HG03064 (cell line): ENCODE measurements around the gene CACNA1G.

Experiments
- ATAC-seq: cut with Tn5 transposase; IDR thresholded peaks from one replicate; pipeline ENCODE4 v1.9.1; 2021; ENCODE audit warnings: low read depth; ENCODE audit not compliant: unreplicated experiment

Gene CACNA1G

DNA sequence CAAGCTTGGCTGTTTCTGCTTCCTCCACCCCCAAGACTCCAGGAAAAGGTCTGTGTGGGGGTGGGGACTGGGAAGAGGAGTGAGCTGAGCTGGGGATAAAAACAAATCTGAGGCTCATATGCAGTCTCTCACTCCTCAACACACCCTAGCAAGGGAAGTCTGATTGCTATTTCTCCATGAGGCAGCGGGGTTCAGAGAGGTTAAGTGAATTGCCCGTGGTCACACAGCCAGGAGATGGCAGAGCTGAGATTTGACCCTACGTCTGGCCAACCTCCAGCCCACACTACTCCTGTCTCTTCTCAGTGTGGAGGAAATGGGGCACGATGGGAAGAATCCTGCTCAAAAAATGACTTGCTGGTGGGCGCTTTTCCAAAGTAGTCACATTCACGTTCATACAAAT, 69.4 kb downstream of the CACNA1G start:
- ATAC-seq, result no peak

DNA sequence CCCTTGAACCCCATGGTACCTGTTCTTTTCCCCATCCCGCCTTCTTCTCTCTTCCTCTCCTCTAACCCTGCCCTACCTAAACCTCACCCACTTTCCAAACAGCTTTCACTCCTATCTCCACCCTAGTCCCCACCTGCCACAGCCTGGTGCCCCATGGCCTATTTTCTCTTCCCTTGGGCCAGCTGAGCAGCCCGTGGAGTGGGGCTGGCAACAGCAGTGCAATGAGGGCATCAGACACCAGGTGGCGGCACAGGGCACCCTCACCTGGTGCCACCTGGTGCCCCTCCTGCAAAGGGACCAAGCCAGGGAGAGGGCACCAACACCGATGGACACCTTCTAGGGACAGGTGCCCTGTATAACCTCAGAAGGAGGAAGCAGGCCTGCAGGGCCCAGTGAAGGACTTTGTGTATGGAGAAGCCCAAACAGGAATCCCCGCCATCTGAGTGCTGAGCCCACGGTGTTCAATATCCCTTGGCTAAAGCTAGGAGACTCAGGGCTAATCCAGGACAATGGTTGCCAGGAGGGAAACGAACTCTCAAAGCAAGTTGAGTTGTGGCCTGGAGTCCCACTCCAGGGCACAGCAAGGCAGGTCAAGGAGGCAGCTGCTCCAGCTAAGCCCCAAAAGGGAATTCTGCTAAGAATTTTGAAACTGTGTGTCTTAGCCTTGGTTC, 70.1 kb downstream of the CACNA1G start:
- ATAC-seq, result no peak

DNA sequence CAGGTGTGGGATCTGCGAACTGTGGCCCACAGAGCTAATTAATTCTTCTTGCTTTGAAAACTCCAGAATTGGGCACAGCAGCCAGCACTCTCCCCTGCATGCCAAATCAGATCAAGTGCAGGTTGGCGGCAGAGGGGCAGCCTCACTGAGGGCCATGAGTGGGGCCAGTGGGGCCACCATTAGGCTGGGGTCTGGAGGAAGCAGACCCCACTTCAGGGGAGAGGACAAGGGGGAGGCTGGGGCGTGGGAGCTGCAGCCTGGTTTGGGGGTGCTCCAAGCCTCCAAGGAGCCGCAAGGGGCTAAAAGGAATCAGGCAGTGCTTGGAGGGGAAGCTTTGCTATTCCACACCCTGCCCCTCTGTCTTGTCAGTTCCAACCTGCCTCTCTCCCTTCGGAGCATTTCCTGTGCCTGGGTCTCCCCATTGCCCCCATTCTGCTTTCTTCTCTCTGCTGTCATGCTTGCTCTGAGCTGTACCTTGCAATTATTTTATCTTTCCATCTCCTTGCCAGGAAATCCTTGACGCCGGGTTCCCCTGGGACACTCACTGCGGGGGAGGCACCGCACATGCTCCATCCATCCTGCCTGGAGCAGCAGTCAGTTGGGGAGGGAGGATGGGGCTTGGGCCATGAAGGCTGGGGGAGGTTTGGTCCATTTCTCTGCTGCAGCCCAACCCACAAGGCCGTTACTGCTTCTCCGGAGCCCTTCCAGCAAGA, 70.8 kb downstream of the CACNA1G start:
- no peak for ATAC-seq

DNA sequence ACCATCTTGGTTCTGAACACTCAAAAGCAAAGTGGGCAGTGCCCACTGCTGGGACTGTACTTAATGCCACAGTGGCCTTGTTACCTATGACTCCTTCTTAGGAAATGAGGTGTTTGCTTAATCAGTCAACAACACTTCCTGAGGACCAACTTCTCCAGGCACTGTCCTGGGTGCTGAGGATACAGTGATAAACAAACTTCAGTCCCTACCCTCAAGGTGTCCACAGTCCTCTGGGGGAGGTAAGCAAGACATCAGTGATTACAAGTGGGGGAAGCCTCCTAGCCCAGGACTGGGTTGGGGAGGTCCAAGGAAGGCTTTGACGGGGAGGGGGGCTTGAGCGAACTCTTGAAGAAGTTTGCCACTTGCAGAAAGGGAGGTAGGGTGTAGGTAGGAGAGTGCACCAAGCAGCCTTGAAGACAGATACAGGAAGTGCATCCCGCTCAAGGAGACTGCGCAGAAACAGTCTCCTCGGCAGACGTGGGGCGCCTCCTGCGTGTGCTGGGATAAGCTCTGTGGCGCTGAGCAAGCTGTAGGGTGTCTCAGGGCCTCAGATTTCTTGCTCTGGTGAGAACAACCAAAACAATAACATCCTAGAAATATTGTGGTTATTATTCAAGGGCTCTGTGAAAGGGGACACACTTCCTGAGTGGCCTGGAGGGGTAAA, 71.5 kb downstream of the CACNA1G start:
- ATAC-seq, result no peak

DNA sequence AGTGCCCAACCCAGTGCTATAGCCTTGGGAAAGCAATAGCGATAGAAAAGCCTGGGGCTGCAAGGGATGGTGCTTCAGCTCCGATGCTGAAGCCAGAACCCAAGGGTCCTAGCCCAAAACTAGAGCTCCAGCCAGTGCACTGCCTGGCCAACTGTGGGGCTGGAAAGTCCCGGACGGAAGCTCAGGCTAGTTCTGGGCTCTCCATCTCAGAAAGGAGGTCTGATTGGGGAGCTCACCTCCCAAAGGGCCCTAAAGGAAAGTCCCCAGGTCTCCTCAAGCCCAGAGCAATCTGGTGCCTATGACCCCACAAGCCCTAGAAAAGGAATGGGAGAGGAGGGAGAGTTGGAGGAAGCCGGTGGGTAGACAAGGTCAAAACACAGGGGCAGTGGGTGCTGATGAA, 72.1 kb downstream of the CACNA1G start:
- ATAC-seq, result no peak

DNA sequence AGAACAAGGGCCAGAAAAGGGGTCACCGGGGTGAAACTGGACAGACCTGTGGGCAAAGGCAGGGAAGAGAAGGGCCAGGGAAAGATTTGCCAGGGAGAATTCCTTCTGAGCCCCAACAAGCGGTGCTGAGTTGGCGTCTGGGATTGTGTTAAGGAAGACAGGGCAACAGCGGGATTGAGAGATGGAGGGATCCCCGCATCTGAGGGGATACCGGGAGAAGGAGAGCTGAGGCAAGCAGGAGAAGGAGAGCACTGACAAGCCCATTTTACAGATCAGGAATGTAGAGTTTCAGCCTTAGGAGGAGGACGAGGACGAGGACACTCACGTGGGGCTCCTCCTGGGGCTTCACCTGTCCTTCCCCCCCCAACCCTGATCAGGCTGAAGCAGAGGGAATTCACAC, 73.2 kb downstream of the CACNA1G start:
- ATAC-seq, result no peak

DNA sequence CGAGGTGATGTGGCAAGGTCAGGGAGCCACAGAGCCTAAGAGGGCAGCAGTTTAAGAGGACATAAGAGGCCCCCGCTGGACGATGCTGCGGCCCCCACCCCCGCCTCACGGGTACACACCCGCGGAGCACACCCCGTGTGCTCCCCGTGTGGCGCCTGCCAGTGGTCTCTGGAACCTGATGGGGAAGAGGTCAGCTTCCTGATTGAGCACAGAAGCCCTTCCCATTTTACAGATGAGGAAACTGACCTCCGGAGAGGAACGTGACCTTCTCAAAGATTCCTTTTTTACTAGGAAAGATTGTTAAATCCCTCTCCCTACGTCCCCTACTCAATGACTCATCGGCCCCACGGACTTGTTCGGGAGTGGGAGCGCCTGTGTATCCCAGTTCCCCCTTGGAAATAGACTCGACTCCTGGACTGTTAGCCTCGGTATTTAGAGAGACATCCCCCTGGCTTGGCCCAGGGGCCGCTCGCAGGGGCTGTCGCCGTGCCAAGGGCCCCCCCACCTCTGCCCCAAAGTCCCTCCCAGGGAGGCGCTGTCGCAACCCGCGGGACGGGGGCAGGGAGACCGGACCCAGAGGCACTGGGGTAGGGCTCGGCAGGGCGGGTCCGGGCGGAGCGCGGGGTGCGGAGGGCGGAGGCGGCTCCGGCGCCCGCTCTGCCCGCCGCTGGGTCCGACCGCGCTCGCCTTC, 73.9 kb downstream of the CACNA1G start, which contains the start of gene ABCC3:
TSS of gene ABCC3 (plus strand) at position 658 of the 691 bp plus-strand sequence. CDS start 56 bp downstream, outside the sequence.
- ATAC-seq, result no peak

DNA sequence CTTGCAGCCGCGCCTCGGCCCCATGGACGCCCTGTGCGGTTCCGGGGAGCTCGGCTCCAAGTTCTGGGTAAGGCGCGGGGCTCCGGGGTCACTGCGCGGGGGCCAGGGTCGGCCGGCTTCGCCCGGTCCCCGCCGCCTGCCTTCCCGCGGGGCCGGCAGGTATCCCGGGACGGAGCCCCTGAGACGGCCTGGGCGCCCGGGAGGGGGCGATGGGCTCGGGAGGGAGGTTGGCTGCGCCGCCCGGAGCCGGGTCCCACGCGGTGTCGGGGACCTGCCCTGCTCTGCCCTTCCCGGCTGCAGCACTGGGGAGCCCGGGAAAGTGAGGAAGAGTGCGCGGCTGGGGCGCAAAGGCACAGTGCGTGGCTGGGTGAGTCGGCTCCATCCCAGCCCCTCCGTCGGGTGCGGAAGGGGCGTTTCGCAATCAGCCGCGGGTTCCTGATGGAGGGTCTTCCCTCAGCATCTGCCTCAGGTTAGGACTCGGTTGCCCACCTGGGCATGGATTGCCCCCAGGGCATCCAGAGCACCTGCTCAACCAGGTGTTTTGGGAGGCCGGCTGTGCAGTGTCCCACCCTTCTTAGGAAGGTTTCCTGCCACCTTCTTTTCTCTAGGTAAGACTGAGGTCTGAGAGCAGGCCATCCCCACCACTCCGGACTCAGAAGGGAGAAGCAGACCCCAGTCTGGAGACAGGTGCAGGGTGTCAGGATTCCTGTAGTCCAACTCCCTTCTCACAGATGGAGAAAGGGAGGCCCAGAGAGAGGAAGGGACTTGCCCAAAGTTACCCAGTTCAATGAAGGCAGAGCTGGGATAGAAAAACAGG, 74.6 kb downstream of the CACNA1G start:
- no peak for ATAC-seq

DNA sequence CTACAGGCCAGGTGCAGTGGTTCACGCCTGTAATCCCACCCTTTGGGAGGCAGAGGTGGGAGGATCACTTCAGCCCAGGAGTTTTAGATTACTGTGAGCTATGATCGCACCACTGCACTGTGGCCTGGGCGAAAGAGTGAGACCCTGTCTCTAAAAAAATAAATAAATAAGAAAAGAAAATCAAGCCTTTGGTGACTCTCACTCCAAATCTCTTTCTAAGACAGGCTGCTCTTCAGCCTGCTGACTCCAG, 75.1 kb downstream of the CACNA1G start:
- ATAC-seq, result no peak

DNA sequence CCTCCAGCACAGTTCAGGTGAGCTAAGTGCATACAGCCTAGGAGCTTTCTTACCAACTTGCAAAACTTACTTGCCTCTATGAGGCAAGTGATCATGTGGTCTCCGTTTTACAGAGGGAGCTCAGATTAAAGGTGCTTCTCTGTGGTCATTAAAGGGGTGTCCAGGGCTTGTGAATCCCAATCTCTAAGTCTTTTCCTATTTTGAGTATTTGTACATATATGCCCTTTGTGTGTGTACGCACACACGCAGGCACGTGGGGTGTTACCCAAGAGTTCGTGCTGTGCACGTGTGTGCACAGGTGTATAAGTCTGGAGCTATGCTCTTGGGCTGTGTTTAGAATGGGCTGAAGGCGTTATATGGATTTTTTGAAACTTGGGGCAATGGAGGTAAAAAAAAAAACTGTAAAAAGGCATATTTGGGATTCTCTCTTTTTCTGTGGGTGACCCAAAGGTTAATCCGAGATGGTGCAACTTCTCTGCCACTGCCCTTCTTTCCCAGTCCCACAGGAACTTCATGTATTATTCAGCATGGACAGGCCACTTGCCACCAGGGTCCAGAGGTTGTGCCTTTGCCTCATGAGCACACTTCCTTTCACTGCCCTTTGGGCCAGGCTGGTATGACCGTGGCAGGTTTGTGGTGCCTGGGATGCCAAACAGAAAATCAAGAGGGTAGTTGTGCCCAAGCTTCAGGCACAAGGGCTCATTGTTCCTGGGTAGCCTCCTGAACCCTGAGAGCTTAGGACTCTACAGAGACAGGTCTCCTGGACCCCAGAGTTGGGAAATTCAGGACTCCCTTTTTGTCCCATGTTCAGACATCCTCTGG, 75.7 kb downstream of the CACNA1G start:
- no peak for ATAC-seq

DNA sequence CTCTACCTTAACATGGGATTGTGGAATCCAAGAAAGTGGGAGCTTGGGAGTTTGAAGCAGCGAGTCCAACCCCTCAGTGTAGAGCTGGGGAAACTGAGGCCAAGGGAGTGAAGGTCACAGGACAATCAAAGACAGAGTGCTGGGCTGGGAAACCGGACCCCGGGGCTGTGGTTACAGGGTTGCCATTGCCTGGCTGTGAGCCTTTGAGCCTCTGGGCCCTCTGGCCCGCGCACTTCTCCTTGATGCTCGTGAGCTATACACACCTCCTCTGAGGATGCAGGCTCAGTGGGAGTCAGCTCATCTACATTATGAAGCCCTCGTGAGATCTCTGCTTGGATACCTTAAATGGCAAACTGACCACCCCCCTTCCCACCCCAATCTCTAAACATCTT, 76.3 kb downstream of the CACNA1G start:
- no peak for ATAC-seq

DNA sequence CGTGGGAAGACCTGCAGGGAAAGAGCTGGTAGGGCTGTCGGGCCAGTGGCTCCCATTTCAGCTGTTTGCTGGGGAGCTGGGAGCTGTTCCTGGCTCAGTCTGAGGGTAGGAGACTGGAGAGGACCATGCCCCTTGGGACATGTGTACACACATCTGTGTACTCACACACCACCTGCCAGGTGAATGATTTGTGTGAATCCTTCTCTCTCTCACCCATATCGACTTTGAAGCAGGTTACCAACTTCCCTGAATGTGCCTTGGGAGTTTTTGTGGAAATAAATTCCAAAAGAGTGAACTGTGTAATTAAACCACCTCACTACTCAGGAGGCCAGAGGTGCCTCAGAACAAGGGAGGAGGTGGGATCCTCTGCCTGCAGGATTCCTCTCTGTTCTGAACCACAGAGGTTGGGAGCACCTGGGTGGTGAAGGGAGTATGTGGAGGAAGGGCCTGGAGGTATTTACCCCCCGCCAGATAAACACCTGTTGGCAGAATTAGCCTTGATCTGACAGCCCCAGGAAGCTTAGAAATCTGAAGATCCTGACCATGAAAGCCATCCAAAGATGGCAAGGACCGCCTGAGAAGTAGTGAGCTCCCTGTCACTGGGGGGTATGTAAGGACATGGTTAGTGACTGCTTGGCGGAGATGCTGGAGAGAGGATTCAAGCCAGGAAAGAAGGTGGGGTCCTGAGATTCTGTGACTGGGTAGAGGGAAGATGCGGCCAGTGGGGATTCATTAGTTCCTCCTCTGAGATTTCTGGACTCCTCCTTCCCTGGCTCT, 77.5 kb downstream of the CACNA1G start:
- no peak for ATAC-seq

DNA sequence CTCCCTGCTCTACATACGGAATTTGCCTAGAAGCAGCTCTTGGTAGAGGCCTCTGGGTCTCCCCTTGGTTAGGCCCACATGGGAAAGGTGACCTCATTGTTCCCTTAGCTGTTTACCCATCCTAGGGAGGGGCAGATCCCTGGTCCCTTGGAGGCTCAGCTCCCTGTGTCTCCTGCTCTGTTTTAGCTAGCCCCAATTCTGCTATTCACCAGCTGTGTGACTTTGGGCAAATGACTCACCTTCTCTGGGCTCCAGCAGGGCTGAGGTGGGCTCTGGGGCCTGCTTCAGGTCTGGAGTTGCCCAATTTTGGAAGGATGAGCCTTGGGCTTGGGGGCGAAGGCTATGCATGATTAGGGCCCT, 78.1 kb downstream of the CACNA1G start:
- no peak for ATAC-seq

DNA sequence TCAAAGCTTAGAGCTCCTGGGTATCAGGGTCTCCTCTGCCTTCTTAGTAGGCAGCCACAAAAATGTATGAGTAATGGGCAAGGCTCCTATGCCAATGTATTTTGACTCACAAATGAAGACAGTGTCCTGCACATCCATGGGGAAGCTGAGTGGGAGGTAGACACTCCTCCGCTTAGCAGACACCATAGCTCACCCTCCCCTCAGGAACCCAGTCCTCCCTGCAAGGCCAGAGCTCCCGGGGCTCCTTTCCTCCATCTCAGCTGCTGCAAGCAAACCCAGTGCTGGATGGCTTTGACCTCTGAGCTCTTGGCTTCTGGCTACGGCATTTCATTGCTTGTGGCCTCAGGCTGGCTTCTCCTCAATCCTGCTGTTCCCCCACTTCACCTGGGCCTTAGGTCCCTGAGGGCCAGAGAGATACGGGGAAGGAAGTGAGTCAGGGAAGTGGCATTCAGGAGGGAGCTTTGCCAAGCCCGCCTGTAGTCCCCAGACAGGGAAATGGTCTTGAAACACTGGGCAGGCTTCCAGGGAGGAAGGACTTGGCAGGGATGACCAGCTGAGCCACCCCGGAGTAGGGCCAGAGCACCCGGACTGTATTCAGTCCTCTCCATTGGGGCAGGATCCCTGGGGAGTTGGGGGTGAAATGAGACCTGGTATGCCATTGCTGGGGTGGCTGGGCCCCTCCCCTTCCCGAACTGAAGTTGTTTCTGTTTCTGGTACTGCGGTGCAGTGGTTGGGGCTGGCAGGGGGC, 78.6 kb downstream of the CACNA1G start:
- ATAC-seq, result no peak

DNA sequence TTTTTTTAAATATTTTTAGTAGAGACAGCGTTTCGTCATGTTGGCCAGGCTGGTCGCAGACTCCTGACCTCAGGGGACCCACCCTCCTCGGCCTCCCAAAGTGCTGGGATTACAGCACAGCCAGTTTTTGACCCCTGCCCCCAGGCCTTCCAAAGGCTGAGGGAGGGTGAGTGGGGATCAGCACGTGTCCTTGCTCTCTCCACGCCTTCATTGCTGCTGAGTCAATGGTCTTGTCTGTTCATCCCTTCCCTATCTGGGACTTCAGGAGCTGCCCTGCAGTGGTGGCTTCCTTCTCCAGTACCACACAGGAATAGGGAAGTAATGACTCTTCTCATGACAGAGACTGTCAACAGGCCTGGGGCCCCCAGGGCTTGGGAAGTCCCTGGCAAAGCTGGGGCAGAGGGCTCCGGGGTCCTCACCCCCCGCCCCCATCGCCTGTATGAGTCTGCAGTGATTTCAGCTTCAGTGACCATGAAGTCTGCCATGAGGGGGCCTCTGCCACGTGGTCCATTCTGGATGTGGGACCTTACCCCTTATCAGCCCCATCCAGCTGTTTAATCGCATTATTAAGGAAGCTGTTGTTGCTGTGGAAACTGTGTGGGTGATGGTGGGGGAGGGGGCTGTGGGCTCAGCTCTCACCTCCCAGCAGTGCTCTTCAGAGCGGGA, 80.3 kb downstream of the CACNA1G start:
- ATAC-seq, result no peak

DNA sequence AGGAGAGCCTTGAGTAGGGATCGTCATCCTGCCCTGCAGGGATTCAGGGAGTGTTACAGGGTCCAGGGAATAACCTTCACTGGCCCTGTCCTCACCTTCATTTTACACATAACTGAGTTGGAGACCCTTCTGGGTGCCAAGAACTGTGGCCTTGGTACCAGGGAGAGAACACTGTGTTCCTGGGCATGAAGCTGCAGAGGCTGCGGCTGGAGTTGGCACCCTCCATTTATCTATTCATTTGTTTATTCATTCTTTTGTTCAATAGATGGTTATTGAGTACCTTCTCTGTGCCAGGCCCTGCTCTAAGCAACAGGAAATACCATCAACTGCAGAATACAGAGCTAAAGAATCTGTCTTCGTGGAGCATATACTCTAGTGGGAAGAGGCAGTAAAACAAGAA, 80.8 kb downstream of the CACNA1G start:
- ATAC-seq, result no peak

DNA sequence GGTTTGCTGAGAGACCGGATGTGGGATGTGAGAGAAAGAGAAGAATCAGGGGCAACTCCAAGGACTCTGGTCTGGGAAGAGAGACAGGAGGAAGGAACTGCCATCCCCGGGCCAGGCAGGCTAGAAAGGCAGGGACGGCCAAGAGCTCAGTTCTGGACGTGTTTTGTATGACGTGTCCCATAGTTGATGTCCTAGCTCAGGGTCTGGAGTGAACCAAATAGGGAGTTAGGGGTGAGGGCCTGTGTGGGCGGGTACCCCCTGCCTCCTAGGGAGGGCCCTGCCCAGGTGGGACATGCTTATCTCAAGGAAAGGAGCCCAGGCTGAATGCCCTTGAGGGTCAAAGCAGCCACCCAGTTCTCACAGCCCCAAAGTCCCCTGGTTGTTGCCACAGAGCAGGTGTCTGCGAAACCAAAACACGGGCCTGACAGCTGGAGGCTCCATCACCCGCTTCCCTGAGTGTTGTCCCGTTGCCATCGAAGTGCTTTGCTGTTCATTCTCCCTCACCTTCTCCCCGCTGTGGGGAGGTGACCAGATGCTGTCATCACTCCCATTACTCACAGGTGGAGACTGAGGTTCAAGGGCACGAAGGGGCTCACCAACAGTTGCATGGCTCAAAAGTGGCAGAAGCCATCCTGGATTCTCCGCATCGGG, 81.7 kb downstream of the CACNA1G start:
- no peak for ATAC-seq
